HG02840 (cell line): ENCODE measurements around the gene BOLA2.
"Not testable (repeated sequence)": the region's sequence is repeated elsewhere in the genome, so short reads cannot be mapped to it uniquely, and the experiment has no call there.

Experiments
- ATAC-seq: cut with Tn5 transposase; IDR thresholded peaks from one replicate; pipeline ENCODE4 v1.9.1; 2021; ENCODE audit warnings: mild to moderate bottlenecking, moderate library complexity, moderate number of reproducible peaks; ENCODE audit not compliant: unreplicated experiment, low FRiP score

Gene BOLA2

DNA sequence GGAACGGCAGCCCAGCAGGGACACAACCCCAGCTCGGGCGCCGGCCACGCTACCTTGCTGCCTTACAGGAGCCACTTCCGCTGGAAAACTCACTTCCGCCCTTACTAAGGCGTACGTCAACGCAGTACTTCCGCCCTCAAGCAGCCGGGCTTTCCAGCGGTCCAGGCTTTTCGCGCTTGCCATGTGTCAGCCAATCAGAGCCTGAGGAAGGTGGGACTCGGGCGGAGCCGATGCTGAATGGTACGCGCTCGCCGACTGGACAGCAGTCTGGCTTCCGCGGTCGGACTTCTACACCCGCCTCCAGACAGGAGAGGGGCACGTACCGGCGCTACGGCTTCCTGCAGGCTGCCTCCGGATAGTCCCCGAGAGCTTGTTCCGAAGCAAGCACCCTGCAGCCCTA is at the start of gene BOLA2, which contains the start of gene SLX1B:
BOLA2 (minus strand) TSS at position 83 of the 400 bp plus-strand sequence. CDS start 98 bp downstream, outside the sequence.
SLX1B (plus strand) TSS at position 265 of the 400 bp plus-strand sequence.
- ATAC-seq, result peak; percentile 87

DNA sequence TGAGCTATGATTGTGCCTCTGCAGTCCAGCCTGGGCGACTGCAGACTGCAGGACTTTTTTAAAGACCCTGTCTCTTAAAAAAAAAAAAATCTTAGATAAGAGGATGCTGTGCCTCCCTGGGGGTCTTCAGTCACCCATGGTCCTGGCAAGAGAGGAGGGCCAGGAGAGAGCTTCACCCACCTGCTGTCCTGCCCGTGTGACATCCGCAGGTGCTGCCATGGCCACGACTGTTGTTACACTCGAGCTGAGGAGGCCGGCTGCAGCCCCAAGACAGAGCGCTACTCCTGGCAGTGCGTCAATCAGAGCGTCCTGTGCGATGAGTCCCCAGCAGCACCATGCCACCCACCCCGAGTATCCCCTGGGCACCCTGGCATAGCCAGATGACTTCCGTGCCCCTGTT is 28.1 kb upstream of the BOLA2 start:
- ATAC-seq, result not testable (repeated sequence)

DNA sequence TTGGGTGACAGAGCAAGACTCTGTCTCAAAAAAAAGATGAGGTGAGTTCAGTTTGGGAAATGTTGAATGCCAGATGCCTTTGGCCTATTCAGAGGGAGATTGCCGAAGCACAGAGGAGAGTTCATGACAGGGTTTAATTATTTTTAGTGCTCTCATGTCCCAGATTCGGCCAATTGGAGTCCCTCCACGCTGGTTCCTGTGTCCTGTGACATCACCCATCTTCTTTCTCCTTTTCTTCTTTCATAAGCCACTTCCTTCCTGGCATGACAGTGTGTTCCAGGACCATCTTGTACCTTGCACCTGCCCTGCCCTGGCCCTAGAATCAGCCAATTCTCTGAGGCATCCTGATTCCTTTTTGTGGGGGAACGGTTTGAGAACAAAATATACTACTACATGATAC is 17.9 kb upstream of the BOLA2 start:
- not testable (repeated sequence) for ATAC-seq

DNA sequence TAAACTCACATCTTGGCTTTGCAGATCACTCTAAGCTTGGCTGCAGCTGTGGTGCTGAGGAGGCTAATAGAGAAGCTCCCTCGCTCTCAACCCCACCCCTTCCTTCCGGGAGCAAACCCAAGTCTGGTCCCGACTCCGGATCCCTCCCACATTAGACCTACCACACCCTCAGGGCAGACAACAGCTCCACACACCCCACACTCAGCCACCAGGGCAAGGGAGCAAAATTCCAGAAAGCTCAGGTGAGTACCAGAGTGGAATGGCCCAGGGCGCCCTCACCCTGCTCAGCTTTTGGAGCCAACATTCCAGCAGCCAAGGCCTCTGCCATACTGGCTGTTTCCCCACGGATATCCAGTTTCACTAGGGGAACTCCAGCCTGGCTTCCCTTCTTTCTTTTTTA is 15.5 kb upstream of the BOLA2 start:
- not testable (repeated sequence) for ATAC-seq

DNA sequence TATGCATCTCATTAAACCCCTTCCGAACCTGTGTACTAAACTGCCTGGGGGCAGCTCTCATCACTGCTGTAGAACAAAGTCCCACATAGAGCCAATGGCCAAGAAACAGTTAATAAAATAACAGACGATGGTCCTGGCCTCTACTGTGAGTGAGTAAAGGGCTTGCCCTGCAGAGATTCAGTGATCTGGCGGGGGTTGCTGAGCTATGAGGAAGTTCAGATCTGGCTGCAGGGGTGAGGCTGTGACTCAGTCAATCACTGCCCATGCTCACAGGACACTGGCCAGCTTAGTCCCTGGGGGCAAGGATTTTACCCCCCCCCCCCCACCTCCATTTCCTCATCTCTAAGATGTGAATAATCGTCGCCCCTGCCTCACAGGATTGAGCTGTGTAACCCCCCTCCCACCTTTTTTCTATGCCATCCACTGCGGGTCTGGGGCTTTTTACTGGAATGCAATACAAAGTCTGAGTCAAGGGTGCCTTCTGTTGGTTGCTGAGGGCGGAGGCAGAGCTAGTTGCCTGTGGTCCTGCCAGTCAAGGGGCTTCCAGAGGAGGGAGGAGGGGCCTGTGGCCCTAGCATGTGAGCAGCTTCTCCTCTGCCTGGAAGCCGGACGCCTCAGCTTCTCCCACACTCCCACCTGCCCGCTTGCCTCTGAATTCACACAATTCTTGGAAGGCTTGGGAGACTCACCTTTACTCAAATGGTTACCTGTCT is 13.7 kb upstream of the BOLA2 start:
- ATAC-seq, result not testable (repeated sequence)

DNA sequence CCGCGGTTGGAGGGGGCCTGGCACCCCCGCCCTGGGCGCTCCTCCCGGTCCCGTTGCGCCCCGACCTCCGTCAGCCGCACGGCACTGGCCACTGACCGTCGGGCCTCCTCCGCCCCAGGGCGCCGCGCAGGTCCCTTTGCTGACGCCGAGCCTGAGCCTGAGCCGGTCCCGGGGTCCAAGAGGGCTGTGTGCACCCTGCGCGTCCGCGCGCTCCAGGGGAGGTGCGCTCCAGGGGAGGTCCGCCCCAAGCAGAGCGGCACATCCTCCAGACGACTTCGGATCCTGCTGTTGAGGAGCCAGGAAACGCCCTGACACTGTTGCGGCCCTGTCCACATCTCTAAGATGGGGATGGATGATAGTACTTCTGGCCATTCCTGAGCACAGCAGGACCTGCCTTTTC is 12.8 kb upstream of the BOLA2 start:
- ATAC-seq, result not testable (repeated sequence)

DNA sequence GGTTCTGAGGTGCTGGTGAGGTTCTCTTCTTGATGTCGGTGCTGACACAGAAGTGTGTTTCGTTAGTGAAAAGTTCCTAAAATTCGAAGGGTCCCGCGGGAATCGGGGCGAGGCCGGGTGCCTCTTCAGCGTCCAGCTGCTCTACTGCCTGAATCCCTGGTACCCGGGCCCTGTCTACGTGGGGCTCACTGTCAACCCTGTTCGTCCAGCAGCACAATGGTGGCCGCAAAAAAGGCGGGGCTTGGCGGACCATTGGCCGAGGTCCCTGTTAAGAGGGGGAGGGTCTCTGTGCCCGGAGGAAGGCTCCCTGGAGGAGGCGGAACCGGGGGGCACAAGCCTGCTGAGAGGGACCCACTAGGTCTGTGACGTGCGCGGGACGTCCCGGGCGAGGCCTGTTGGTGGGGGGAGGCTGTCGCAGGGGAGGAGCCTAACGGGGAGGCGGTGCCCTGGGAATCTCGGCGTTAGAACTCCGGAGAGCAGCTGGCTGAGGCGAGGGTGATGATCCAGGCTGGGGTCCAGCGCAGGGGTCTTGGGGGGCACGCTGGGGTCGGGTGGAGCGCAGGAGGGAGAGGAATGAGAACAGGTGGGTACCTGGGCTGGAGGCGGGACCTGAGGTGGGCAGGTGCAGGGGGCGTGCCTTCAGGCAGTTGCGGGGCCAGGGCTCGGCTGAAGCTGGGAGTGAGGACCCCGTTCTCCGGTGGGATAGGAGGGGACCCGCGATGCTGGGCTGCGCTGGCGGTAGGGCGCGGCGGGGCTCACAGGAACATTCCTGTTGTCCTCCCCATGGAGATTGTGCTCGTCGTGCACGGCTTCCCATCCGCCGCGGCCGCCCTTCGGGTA is 12.1 kb upstream of the BOLA2 start:
- ATAC-seq, result not testable (repeated sequence)

DNA sequence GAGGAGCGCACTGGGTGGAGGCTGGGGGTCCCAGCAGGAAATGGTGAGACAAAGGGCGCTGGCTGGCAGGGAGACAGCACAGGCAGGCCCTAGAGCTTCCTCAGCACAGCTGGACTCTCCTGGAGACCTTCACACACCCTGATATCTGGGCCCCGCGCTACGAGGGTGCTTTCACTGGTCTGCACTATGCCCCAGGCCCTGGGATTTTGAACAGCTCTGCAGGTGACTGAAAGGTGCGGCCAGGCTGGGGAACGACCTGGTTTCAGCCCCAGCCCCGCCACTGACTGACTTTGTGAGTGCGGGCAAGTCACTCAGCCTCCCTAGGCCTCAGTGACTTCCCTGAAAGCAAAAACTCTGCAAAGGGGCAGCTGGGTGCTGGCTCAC is 6.5 kb upstream of the BOLA2 start:
- not testable (repeated sequence) for ATAC-seq

DNA sequence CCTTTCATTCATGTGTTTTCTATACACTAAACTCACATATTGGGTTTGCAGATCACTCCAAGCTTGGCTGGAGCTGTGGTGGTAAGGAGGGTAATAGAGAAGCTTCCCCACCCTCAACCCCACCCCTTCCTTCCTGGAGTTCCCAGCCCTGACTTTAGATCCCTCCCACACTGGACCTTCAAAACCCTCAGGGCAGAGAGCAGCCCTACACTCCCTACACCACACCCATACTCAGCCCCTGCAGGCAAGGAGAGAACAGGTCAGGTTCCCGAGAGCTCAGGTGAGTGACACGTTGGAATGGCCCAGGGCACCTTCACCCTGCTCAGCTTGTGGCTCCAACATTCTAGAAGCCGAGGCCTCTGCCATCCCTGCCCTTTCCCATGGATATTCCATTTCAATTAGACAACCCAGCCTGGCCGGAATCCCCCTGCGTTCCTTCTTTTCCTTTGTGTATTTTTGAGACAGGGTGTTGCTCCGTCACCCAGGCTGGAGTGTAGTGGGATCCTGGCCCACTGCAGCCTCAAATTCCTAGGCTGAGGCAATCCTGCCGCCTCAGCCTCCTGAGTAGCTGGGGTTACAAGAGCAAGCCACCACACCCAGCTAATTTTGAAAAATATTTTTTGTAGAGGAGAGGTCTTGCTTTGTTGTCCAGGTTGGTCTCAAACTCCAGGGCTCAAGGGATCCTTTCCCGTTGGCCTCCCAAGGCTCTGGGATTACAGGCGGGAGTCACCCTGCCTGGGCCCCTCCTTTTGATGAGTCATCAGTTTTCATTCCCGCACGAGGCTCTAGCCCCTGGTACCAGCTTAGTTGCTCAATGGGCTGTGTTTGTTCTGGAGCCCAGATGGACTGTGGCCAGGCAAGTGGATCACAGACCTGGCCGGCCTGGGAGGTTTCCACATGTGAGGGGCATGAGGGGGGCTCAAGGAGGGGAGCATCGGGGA is 5.8 kb upstream of the BOLA2 start, which contains the start of gene SULT1A4:
SULT1A4 (plus strand) TSS at position 208 of the 941 bp plus-strand sequence. CDS start 1,473 bp downstream, outside the sequence.
- ATAC-seq, result not testable (repeated sequence)

DNA sequence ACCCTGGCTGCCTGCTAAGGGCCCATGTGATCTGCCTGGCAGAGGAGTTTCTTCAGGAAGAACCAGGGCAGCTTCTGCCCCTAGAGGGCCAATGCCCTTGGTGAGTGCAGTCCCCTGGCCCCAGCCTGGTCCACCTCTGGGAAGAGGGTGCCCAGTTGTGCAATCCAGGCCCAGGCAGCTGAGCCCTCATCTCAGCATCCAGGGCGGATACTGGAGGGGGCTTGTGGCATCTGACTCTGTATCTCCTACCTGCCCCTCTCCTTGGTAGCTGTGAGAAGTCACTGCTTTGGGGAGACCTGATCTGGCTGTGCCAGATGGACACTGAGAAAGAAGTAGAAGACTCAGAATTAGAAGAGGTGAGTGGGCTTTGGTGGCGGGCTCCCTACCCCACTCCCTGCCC is 3.5 kb upstream of the BOLA2 start:
- not testable (repeated sequence) for ATAC-seq

DNA sequence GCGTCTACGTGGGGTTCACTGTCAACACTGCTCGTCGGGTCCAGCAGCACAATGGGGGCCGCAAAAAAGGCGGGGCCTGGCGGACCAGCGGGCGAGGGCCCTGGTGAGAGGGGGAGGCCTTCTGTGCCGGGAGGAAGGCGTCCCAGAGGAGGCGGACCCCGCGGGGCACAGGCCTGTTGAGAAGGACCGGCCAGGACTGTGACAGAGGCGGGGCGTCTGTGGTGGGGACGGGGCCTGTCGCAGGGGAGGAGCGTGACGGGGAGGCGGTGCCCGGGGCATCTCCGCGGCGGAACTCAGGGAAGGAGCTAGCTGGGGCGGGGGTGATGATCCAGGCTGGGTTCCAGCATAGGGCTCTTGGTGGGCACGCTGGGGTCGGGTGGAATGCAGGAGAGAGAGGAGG is 677 bp upstream of the BOLA2 start:
- ATAC-seq, result peak; percentile 48

DNA sequence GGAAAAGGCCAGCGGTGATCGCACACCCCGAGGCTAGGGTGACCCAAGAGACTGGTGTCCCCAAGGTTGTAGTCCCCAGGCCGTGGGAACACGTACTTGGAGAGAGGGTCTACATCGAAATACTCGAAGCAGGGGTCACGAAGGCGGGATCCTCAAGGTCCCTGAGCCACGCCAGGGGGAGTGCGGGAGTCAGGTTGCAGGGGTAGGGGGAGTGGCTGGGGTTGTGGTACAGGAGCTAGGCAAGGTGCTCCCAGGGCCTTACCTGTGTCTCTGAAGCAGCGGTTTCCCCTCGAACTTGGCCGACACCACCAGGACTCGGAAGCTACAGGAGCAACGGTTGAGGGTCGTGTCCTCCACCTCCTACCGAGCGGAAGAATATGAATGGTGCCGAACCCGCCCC is 397 bp downstream of the BOLA2 start:
- ATAC-seq, result peak; percentile 2

DNA sequence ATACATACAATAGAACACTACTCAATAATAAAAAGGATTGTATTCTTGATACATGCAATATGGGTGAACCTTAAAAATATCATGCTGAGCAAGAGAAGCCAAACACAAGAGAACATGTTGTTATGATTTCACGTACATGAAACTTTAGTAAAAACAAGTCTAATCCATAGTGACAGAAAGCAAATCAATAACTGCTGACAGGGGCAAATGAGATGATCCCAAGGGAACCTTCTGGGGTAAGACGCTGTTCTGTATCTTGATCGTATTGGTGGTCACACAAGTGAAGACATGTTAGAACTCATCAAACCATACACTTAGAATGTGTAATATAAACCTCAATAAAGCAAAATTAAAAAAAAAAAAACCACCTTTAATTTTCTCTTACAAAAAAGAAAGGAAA is 28.8 kb downstream of the BOLA2 start:
- ATAC-seq, result not testable (repeated sequence)

DNA sequence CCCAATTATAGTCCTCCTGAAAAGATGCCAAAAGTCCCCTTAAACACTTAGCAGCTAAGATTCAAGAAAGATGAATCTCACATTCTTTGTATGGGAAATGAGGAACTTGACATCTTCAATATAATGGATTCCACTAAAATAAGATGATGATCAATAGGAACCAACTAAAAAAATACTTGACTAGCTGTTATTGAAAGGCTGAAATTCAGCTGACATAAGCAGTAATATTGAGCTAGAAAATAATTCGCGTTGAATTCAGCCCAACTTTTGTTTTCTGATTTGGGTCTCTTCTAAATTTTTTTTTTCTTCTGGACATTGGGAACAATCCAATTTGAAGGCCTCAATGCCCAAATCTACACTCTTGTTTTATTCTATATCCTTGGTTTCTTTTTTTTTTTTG is 30.6 kb downstream of the BOLA2 start:
- not testable (repeated sequence) for ATAC-seq

DNA sequence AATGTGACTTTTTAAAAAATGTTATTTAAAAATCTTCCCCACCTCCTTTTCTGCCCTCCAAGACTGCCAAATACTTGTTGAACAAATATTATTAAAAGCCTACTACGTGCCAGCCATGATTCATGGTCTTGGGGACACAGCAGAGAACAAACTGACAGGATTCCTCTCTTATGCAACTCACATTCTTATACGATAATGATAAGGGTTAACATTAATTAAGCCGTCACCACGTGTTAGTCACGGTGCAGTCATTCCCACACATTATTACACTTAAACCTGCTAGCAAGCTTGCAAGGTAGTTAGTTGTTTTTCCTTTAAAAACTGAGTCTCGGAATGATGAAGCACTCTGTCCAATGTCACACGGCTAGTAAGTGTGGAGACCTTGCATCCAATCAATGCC is 48.9 kb downstream of the BOLA2 start:
- ATAC-seq, result not testable (repeated sequence)
